ENCODE data around the gene CYTH1. TPM values are rescaled to one million over a fixed set of nuclear protein-coding genes. Genes with fewer than 3 reads are reported as not detected.

CYTH1 gene
- total RNA-seq, 1 experiment from 2014 or later: 9.7 TPM

DNA sequence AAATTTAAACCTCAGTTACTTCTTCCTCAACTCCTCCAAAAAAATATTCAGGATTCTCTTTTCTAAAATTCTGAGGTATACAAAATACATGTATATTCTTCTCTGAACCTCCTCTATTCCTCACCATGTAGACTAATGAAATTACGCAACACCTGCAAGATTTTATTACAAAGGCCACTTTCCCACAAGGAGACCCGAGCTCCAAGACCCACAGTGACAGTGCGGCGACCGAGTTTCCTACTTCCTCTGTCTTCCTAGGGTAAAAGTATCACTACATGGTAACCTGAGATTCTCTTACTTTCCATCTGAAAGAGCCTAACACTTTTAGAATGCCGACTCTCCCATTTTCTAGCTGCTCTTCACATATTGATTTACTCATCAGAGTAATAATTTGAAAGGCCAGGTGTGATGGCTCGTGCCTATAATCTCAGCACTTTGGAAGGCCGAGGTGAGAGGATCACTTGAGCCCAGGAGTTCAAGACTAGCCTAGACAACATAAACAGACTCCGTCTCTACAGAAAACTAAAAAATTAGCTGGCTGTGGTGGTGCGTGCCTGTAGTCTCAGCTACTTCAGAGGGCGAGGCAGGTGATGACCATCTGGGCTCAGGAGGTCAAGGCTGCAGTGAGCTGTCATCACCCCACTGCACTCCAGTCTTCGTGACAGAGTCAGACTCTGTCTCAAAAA lies 35.7 kb downstream of the CYTH1 start:
- Histone ChIP-seq H3K27me3 (ENCODE audit: insufficient read depth, low read length) (no peaks in the 10 kb centered on the region), H4K5ac (ENCODE audit: insufficient read length, low read depth, low read length) (no peak overlapping the region), H4K8ac (replicated peaks; ENCODE audit: insufficient read length, low read depth, low read length) (no peak overlapping the region), H3K9ac (ENCODE audit: extremely low read depth, insufficient read length, low read length) (no peak overlapping the region), H2AFZ (ENCODE audit: low read length) (no peak overlapping the region), H2BK15ac (ENCODE audit: low read depth, low read length) (no peak overlapping the region), H3K9me3 (ENCODE audit: control insufficient read depth, low read depth, low read length) (no peaks in the 10 kb centered on the region), H3K4me2 (ENCODE audit: insufficient read depth, insufficient read length, low read length) (peak overlapping the region; percentile 42), H3K23ac (ENCODE audit: insufficient read length, low read depth, low read length) (no peak overlapping the region), H3K4ac (ENCODE audit: low read depth, low read length) (no peak overlapping the region), H3K56ac (ENCODE audit: insufficient read length, low read depth, low read length) (no peak overlapping the region), H2BK120ac (ENCODE audit: low read depth, low read length, poor library complexity, severe bottlenecking) (no peak overlapping the region), H2AK5ac (ENCODE audit: insufficient read length, low read length) (no peak overlapping the region), H3K27ac (ENCODE audit: insufficient read length, low read depth, low read length) (no peak overlapping the region), H3K23me2 (ENCODE audit: insufficient read length, low read depth, low read length, poor library complexity, severe bottlenecking) (no peaks in the 10 kb centered on the region), H3T11ph (ENCODE audit: low read length) (no peak overlapping the region), H3K4me1 (ENCODE audit: insufficient read depth, low read length) (peaks cover 4% of the 10 kb centered on the region; the same call in 1 of the 2 replicates), H4K91ac (ENCODE audit: insufficient read length, low read depth, low read length) (no peak overlapping the region), H2BK20ac (ENCODE audit: low read depth, low read length, poor library complexity, severe bottlenecking) (no peak overlapping the region), H2BK5ac (ENCODE audit: insufficient read length, low read length) (no peak overlapping the region), H2BK12ac (ENCODE audit: insufficient read length, low read depth, low read length) (no peak overlapping the region), H3K79me1 (ENCODE audit: insufficient read depth, low read depth, low read length, poor library complexity, severe bottlenecking) (no peaks in the 10 kb centered on the region), H3K18ac (ENCODE audit: insufficient read length, low read depth, low read length) (no peak overlapping the region), H3K14ac (ENCODE audit: insufficient read depth, low read length) (no peak overlapping the region), H3K79me2 (ENCODE audit: insufficient read depth, low read length) (no peaks in the 10 kb centered on the region), H4K20me1 (ENCODE audit: control insufficient read depth, insufficient read depth, insufficient read length) (no peaks in the 10 kb centered on the region)
- TF ChIP-seq, protein P1, sequence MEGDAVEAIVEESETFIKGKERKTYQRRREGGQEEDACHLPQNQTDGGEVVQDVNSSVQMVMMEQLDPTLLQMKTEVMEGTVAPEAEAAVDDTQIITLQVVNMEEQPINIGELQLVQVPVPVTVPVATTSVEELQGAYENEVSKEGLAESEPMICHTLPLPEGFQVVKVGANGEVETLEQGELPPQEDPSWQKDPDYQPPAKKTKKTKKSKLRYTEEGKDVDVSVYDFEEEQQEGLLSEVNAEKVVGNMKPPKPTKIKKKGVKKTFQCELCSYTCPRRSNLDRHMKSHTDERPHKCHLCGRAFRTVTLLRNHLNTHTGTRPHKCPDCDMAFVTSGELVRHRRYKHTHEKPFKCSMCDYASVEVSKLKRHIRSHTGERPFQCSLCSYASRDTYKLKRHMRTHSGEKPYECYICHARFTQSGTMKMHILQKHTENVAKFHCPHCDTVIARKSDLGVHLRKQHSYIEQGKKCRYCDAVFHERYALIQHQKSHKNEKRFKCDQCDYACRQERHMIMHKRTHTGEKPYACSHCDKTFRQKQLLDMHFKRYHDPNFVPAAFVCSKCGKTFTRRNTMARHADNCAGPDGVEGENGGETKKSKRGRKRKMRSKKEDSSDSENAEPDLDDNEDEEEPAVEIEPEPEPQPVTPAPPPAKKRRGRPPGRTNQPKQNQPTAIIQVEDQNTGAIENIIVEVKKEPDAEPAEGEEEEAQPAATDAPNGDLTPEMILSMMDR (conservative IDR thresholded peaks at IDR 0.05): no peak
- peak overlapping the region in 2 of 3 experiments; percentile 11 to 61; a peak in 2 of 7 replicates for H3K27ac Mint-ChIP-seq
- H3K27me3 Mint-ChIP-seq (ENCODE audit: low read depth): no peaks in the 10 kb centered on the region
- H3K9me3 Mint-ChIP-seq: no peaks in the 10 kb centered on the region
- H3K4me1 Mint-ChIP-seq: peaks cover 24% of the 10 kb centered on the region in 2 experiments
- H3K4me3 Mint-ChIP-seq: no peak overlapping the region
- DNase-seq: no peak
- no peaks in the 10 kb centered on the region for H3K36me3 Mint-ChIP-seq (ENCODE audit: insufficient read depth in 1 of 3, low read depth in 3 of 3)
- whole genome bisulfite sequencing (ENCODE audit: extremely low coverage, insufficient read length, low lambda C conversion rate): no CpG with 5 or more reads among the region's 12 CpGs
